GM19035 (cell line): ENCODE results near the gene MMP17.
"Not testable (repeated sequence)": the region's sequence is repeated elsewhere in the genome, so short reads cannot be mapped to it uniquely, and the experiment has no call there.

Experiments used
- ATAC-seq: cut with Tn5 transposase; IDR thresholded peaks from one replicate; pipeline ENCODE4 v1.9.1; 2021; ENCODE audit not compliant: unreplicated experiment

The MMP17 gene

GRCh38 chr12:131862994-131863710 lies 35.0 kb downstream of the MMP17 start:
- ATAC-seq: no peak

- no peak for ATAC-seq
Measured at GRCh38 chr12:131863711-131864396, 35.7 kb downstream of the MMP17 start.

- no peak for ATAC-seq
Measured at GRCh38 chr12:131864469-131864868, 36.3 kb downstream of the MMP17 start.

GRCh38 chr12:131865180-131865875 lies 37.1 kb downstream of the MMP17 start:
- ATAC-seq: no peak

GRCh38 chr12:131867471-131867870 lies 39.3 kb downstream of the MMP17 start:
- no peak for ATAC-seq

GRCh38 chr12:131867891-131868675 lies 39.9 kb downstream of the MMP17 start:
- no peak for ATAC-seq

GRCh38 chr12:131869871-131870418 lies 41.8 kb downstream of the MMP17 start:
- ATAC-seq: no peak

- ATAC-seq: no peak
Measured at GRCh38 chr12:131871677-131872076, 43.5 kb downstream of the MMP17 start.

GRCh38 chr12:131872154-131873051 lies 44.2 kb downstream of the MMP17 start:
- no peak for ATAC-seq

GRCh38 chr12:131873293-131873692 lies 45.1 kb downstream of the MMP17 start:
- no peak for ATAC-seq

GRCh38 chr12:131874972-131875371 lies 46.8 kb downstream of the MMP17 start:
- ATAC-seq: not testable (repeated sequence)

- ATAC-seq: not testable (repeated sequence)
Measured at GRCh38 chr12:131877216-131877615, 49.0 kb downstream of the MMP17 start.

GRCh38 chr12:131878436-131878835 lies 50.2 kb downstream of the MMP17 start:
- not testable (repeated sequence) for ATAC-seq

- no peak for ATAC-seq
Measured at GRCh38 chr12:131882804-131883520, 54.8 kb downstream of the MMP17 start.

- ATAC-seq: no peak
Measured at GRCh38 chr12:131883521-131883900, 55.3 kb downstream of the MMP17 start.

GRCh38 chr12:131885076-131885475 lies 56.9 kb downstream of the MMP17 start:
- ATAC-seq: not testable (repeated sequence)

GRCh38 chr12:131885543-131886057 lies 57.4 kb downstream of the MMP17 start:
- ATAC-seq: no peak

- ATAC-seq: not testable (repeated sequence)
Measured at GRCh38 chr12:131891722-131892121, 63.5 kb downstream of the MMP17 start.
